ENCODE results near the gene SMO.

The SMO gene

DNA sequence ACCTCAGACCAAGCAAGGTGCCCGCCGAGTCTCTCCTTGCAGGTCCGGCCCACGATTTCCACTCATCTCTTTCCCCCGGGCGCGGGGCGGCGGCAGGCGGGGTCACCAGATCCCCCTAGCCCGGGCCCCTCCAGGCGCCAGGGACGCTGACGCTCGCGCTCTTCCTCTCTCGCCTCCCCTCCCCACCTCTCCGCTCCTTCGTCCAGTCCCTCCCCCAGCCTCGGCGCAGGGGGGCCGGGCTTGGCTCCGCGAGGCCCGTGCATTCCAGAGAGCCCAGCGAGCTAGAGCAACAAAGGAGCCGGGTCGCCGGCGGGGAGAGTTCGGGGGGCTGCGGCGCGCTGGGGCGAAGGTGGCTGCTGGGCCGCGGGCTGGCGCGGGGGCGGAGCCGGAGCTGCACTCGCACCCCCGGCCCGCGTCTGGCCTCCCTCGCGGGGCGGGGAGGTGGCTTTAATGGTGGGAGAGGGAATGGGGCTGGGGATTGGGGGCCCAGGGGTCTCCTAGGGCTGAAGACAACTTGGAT, at the start of gene SMO:
Gene SMO (plus strand): TSS at position 262 of the 520 bp plus-strand sequence. CDS start 519 bp downstream, outside the sequence.
- DNase-seq: peak; percentile 97

DNA sequence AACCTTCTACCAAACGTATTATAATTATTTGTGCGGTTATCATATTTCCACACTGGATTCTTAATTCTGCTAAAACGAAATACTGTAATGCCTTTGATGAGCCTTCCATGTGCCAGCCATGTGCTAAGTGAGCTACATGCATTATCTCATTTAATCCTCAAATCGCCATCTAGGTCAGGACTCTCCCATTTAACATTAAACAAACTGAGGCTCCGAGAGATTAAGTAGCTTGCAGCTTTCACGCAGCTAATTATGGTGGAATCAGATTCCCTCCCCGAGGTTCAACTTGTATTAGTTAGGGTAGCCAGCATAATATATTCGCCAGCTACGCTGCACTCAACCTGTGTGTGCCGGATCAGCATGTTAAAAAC, 44.7 kb upstream of the SMO start:
- DNase-seq: peak; percentile 22

DNA sequence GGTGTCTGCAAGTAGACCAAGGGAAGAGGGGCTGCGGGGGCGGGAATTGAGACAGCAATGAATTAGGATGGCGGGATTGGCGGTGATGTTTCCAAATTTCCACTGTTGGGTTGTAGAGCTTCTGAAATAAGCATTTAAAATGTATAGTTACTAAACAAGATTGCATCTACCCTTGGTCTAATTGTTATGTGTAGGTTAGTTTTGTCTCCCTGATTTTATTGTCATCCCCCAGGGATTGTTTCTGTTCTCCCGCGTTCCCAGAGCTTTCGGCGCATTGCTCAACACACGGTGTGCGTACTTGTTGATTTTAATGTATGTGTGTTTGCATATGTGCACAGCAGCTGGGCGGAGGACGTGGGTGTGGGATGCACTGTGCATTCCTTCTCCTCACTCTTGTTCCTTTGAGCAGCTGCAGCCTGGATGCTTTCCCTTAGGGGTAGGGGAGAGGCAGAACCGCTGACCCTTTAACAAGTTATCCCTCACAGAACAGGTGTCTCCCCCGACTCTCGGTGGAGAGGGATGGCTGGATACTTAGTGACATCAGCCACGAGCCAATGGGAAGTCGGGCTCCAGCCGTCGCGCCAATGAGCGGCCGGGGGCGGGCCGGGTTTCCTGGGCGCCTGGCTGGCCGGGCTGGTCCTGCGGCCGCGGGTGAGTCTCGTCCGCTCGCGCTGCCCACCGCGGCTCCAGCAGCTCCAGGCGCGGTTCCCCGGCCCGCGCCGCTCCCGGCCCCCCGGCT, 44.2 kb upstream of the SMO start, which contains the start of gene TSPAN33:
Gene TSPAN33 (plus strand): TSS at position 613 of the 739 bp plus-strand sequence. CDS start 274 bp downstream, outside the sequence.
- DNase-seq: peak; percentile 90

DNA sequence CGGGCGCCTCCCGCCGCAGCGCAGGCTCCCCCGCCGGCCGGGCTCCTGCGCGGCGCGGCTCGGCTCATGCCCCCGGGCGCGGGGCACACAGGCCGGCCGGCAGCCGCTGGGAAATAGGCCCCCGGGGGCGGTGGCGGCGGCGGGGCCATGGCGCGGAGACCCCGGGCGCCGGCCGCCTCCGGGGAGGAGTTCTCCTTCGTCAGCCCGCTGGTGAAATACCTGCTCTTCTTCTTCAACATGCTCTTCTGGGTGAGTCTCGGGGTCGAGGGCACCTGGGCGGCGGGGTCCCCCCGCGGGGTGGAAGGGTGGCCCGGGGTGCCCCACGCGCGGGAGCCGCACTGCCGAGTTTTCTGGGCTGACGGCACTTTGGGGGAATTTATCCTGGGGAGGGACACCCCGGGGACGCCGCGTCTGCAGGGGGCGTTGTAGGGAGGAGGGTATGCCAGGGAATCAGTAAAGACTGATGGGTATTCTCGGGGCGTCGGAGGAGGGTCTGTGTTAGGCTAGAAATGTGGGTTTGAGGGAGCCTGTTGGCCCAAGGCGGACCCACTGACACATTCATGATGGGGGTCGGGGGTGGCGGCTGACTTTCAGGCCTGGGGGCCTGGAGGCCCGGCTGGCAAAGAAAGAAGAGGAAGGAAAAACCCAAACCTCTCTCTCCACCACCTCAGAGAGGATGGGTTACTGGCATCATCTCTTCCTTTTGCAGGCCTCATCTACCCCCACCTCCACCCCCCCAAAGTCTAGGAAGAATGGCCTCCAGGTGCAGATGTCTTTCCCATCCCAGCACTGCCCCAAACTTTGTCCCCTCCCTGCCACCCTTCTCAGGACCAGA, 43.4 kb upstream of the SMO start:
- DNase-seq: peak; percentile 32

DNA sequence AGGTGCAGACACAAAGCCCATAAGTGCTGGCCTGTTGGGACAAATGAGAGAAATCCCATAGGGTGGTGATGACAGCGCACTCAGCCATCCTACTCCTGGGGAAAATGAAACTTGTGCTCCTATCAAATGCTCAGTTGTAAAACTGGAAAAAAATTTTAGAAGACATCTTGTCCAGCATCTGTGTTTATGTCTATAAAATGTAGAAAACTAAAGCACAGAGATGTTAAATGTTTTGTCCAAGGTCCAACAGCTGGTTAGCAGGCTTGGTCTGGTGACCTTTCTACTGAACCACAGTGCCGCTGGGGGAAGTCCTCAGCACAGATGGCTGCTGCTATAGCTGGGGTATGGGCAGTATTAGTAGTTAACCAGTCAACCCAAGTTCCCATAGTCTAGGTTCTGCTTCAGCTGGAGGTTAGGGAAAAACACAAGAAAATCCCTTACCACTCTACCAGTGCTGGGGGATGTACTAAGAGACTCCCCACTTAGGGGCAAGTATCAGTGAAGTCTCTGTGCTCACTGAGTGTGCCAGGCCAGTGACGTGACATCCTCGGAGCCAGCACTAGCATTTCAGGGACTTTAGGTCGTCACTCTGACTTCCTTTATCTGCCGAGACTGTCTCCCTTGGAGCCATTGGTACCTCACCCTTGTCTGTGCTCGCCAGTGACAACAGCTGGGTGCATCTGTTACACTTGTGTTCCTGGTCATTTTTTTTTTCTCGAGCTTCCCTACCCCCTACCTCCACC, 42.0 kb upstream of the SMO start:
- no peak for DNase-seq

DNA sequence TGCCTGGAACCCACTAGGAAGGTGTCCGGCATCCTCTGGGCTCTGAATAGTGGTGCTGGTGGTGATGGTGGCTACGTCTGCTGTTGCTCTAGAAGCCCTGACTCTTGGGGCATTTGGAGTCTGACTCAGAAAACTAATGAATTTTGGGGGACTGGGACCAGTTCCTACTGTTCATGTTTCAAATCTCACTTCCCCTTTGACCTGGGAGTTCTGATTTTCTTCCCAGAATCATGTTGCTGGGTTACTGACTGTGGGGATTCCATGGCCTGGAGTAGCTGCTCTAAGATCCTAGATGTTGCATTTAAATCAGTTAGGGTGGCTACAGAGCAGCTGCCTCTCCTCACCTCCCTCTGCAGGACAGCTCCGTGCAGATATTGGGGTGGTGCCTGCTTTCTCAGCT, 40.7 kb upstream of the SMO start:
- no peak for DNase-seq

DNA sequence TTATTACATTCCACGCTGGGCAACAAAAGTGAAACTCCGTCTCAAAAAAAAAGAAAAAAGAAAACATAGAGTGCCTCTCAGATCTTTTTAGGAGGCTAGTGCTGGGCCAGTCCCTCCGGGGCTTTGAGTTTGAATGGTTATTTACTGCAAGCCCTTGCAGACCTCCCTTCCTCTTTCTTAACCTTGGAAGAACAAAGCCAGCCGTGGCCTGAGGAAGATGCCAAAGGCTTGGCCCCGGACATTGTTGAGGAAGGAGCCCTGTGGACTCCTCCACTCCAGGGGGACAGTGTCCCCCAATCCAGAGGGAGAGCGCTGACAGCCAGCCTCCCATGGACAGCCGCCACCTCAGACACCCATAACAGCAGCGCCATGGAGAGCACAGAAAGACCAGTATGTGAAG, 38.9 kb upstream of the SMO start:
- DNase-seq: no peak

DNA sequence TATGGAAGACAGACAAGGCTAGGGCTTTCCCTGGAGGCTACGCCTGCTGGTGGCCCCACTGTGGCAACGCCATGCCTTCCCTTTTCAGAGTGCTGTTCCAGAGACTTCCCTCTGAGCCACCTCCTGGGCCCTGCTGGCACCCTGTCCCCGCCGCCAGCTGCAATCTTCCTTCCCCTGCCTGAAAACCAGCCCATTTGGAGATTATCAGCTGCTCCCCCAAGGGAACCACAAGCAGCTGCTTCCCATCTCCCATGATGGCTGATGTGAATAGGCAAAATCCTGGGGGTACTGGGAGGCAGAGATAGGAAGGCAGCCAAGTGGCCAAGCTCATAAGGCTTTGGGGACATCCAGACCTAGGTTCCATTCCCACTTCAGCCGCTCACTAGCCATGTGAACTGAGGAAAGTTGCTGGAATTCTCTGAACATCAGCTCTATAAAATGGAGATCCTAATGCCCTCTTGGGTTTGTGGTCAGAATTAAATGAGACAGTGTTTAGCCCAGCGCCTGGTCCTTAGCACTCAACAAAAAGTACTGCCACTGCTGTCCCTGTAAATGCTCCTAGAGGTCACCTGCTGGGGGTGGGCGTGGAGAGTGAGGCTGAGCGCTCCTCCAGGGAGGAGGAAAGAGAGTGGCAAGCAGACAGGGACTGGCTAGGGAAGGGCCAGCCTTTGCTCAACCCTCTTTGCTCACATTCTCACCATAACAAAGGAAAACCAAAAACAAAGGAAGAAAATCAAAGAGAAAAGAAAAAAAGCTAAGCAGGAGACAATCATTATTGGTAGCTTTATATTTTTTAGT, 38.0 kb upstream of the SMO start:
- DNase-seq: no peak

DNA sequence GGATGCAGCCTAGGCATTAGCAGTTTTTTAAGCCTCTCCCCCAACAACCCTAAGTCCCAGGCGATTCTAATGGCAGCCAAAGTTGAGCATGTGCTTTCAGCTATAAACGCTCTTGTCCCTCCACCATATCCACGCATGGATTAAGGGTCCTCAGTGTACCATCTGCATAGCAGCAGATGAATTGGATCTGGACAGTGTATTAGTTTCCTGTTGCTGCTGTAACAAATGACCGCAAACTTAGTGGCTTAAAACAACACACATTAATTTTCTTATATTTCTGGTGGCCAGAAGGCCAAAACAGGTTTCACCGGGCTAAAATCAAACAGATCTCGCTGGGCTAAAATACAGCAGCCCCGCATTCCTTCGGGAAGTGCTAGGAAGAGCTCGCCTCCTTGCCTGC, 30.8 kb upstream of the SMO start:
- no peak for DNase-seq

DNA sequence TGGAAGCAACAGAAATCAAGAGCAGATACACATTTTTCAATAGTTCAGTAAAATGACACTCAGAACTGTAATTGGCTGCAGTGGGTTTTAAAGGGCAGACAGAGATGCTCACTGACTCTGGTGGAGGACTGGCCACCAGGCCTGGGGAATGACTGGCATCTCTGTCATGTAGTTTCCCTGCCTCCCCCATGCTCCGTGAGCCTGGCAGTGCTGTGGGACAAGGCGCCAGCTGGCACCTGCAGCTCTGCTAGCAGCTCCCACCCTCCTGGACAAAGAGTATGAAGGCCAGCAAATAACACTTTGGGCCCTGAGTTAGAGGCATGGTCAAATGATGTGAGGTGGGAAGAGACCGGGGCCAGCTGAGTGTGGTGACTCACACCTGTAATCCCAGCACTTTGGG, 28.9 kb upstream of the SMO start:
- no peak for DNase-seq

DNA sequence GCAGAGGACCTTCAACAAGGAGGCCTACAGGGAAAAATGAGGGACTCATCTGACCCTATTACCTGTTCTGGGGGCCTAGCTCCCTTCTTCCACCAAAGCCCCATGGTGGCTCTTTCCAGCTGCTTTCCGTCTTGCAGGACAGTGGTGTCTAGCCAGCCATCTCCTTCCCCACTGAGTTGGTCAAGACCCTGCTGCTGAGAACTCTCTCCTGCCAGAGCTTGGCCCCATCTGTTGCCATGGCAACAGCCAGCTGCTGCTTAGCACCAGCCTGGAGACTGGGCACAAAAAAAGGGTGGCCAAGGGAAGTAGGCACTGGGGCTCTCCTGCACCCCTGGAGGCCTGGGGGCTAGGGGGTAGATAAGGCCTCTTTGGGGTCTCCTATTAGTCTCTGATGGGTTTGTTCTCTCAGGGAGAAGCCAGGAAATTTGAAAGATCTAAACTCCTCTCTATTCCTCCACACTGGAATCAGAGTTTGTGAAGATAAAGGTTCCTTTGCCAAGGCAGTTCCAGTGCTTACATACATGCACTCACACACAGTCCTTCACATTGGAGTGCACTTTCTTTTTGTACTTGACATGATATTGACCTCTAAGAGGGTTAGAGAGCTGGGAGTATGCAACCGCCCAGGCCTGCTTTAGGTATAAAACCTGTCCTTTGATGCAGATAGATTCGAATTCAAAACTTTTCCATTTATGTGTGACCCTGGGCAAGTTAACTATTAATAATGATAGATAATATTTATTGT, 28.1 kb upstream of the SMO start:
- peak; percentile 82 for DNase-seq

DNA sequence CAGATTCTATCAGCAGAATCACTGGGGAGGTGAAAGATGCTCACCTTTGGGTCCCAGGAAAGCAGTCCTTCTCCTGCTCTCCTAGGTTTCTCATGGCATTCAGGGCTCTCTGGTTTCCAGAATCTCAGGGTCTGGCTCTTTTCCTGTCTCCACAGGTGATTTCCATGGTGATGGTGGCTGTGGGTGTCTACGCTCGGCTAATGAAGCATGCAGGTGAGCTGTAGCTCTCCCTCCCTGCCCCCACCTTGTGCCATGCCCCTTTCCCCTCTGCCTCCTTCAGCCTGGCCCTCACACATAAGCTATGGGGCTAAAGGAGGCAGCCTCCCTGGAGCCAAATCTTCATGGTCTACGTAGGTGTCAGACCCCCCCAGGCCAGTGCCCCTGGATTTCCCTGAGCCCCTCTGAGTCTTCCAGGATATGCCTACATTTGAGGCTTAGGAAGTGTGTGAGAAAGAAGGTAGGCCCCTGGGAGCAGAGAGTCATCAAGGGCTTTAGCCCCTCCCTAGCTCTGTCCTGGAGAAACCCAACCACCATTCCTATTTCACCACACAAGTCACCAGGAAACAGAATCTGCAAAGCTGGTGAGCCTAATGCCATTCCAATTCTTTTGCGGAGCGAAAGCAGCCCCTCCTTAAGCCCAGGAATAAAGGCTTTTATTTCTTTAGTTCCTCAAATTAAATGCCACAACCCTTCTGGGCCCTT, 26.8 kb upstream of the SMO start:
- DNase-seq: no peak

DNA sequence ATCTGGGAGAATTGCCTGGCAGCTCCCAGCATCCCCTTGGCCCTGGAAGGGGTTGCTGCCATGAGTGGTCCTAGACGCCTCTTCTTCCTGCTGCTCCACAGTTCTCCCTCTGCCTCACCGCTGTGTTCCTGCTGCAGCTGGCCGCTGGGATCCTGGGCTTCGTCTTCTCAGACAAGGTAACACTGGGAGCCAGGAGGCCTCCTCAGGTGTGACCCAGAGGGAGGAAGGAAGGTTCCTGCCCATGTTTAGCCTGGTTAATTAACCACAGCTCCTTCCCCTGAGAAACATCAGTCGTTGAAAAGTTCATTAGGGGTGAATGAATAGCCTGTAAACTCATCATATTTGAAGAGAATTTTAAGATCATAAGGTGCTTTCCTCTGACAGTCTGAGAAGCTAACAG, 25.7 kb upstream of the SMO start:
- no peak for DNase-seq

DNA sequence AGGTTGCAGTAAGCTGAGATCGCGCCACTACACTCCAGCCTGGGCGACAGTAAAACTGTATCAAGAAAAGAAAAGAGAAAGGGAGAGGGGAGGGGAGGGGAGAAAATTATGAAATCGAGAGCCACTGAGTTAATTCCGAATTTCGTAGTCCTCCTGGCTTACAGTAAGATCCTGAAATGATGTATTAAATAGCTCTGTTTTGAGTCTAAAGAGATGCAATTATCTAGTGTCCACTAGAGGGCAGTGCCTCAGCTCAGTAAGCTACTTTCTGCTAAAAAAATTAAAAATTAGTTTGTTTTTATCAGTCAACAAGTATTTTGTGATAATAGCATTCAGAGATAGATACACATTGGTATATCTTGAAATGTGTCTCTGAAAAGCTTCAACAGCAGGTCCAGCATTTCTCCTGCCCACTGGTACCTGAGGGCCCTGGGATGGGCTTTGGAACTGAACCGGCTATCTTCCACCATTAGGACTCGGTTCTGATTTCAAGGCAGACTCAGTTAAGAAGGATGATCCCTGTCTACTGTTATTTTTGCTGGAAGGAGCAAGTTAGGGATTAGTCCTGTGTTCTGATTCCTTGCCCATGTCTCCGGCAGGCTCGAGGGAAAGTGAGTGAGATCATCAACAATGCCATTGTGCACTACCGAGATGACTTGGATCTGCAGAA, 24.4 kb upstream of the SMO start:
- DNase-seq: peak; percentile 79

DNA sequence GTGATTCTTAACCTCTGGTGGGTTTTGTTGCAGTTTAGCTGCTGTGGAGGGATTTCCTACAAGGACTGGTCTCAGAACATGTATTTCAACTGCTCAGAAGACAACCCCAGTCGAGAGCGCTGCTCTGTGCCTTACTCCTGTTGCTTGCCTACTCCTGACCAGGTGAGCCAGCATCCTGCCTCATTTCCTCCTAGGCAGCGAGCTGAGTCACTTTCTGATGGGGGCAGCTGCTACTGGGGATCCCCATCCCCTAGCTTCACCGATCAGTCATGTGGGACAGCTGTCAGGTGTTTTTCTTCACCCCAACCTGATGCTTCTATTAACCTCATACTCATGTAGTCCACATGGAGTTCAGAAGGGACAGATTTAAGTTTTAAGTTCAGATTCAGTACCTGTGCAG, 21.7 kb upstream of the SMO start:
- DNase-seq: no peak

DNA sequence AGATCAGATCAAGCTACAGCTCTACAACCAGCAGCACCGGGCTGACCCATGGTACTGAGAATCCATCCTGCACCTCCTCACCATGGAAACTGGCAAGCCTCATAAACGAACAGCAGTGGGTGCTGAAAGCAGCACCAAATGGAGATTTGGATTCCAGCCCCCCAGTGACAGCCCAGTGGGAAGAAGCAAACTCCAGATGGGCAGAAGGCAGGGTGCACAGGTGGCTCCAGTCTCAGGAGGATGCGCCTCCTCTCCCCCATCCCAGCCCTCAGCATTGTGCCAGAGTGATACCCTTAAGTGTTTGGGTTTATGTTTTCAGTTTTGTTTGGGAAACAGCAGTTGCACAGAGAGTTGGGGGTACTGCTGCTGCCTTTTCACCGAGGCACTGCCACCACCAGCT, 20.6 kb upstream of the SMO start:
- no peak for DNase-seq

DNA sequence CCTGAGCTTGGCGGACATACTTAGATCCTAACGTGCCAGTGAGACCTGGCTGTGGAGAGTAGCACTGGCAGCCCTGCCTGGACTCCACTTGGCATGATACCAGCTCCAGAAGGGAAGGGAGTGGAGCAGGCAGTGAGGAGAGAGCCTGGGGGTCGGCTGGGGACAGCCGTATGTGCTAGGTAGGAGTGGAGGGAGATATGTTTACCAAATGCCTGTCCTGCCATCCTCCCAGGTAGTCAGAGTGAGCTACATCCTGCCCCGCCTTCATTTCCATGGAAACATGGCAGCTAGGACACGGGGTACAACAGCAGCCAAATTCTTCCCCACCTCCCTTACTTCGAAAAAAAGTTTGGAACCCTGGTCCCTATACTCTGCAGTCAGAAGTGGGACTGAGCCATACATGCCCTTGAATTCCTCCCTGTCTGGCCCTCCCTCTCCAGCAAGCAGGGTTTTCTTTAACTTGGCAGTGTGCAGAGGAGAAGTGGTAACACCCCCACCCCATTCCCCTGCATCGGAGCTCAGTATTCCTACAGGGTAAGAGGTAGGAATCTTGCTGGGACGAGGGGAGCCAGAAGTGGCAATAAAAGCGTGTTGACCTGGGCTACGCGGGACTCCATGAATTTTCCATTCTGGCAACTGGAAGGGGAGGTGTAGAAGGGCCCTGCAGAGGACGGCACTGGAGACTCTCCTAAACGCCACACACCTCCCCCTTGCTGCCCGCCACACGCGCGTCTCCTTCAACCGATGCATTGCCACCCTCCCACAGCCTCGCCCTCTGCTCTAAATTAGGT, 20.0 kb upstream of the SMO start:
- no peak for DNase-seq

DNA sequence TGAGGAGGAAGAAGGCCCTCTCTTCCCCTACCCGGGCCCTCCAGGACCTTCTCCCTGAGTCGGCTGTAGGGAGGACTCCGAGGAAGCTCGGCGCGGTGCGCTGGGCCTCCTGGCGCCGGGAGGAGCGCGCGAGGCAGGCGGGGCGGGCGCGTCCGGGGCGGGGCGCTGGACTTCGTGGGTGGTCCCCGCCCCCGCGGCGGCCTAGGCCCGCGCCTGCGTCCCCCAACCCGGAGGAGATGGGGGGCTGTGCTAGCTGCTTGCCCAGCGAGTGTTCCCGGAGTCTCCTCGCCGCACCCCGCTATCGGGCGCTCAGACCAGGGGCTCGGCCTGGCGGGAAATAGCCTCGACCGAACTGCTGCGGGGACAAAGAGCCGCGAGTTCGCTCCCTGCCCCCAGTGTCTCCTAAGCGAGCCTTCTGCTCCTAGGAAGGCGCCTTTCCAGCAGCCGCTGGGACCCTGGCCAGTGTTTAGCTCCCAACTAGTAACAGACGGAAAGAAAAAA, 19.2 kb upstream of the SMO start:
- peak; percentile 83 for DNase-seq

All from eye (tissue), 1 donor.